OCI-LY3 (cell line): ENCODE measurements around the gene FAM72B.
"Not testable (repeated sequence)": the region's sequence is repeated elsewhere in the genome, so short reads cannot be mapped to it uniquely, and the experiment has no call there.

ENCODE experiments used
- EZH2phosphoT487 ChIP-seq: fragments of 200-600 bp; shearing (Covaris generic); IDR thresholded peaks from 2 replicates; pipeline ENCODE4 v1.6.1; 2018; ENCODE audit warnings: antibody characterized with exemption, mixed run types, low read depth
- TF ChIP-seq, protein P1 (sequence below): fragments of 200-600, 300-600 bp; sonication (generic); IDR thresholded peaks from 2 replicates; pipeline ENCODE4 v1.5.1; 2014; ENCODE audit warnings: antibody characterized with exemption, low read length, low read depth

DNA sequence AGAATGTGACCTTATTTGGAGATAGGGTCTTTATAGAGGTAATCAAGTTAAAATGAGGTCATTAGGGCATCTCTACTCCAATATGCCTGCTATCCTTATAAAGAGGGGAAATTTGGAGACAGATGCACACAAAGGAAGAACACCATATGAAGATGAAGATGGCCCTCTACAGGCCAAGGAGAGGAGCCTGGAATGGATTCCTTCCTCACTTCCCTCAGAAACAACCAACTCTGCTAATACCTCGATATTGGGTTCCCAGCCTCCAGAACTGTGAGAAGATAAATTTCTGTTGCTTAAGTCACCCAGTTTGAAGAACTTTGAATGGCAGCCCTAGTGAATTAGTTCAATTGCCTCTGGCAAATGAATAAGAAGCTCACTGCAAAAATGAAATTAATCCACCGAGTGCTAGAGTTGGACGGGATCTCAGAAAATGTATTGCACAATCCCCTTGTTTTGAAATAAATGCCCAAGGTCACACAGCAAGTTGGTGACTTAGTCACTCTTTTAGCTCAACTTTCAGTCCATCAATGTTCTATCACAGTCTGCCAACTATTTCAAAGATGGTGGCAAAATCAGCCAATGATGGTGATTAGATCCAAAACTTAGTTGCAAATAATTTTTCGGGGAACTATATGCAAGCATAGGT lies 27.1 kb downstream of the FAM72B start:
- TF ChIP-seq, protein P1, sequence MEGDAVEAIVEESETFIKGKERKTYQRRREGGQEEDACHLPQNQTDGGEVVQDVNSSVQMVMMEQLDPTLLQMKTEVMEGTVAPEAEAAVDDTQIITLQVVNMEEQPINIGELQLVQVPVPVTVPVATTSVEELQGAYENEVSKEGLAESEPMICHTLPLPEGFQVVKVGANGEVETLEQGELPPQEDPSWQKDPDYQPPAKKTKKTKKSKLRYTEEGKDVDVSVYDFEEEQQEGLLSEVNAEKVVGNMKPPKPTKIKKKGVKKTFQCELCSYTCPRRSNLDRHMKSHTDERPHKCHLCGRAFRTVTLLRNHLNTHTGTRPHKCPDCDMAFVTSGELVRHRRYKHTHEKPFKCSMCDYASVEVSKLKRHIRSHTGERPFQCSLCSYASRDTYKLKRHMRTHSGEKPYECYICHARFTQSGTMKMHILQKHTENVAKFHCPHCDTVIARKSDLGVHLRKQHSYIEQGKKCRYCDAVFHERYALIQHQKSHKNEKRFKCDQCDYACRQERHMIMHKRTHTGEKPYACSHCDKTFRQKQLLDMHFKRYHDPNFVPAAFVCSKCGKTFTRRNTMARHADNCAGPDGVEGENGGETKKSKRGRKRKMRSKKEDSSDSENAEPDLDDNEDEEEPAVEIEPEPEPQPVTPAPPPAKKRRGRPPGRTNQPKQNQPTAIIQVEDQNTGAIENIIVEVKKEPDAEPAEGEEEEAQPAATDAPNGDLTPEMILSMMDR = not testable (repeated sequence)
- TF ChIP-seq EZH2phosphoT487 = not testable (repeated sequence)
